GM12878 (cell line): ENCODE results near the gene C1RL. TPM values are rescaled to one million over a fixed set of nuclear protein-coding genes. Genes with fewer than 3 reads are reported as not detected.

Source experiments
- ATAC-seq: fragments of 200-7000 bp; cut with Tn5 transposase; 3 replicates; pipeline ENCODE4 v1.9.1; 2020; ENCODE audit warnings: mild to moderate bottlenecking, moderate library complexity
- BruUV-seq: library from RNA; stranded (reverse); fragments of 400-500 nt; replicated peaks from 2 replicates; lab custom pipeline; 2021; lab: Mats Ljungman, UMichigan
- CTCF ChIA-PET: fragments of 300-600 bp; sonication (Branson Sonifier 250); formaldehyde crosslinking; extraction: SDS; loops from one replicate; lab custom pipeline; 2021; ENCODE audit warnings: inconsistent platforms; lab: Yijun Ruan, JAX
- POLR2A ChIA-PET: fragments of 350-600 bp; formaldehyde crosslinking; extraction: SDS; loops from one replicate; lab custom pipeline; 2021; ENCODE audit warnings: inconsistent platforms; lab: Charles Lee
- RAD21 ChIA-PET: fragments of 300-600 bp; sonication (Branson Sonifier 250); formaldehyde crosslinking; loops from one replicate; lab custom pipeline; 2023; ENCODE audit warnings: antibody characterized with exemption; ENCODE audit not compliant: unreplicated experiment; lab: Charles Lee
- SMC1A ChIA-PET: fragments of 300-600 bp; sonication (Branson Sonifier 250); formaldehyde crosslinking; loops from one replicate; lab custom pipeline; 2023; ENCODE audit not compliant: unreplicated experiment, uncharacterized antibody; lab: Charles Lee
- DNase-seq: peaks from one replicate; pipeline ENCODE4 v3.0.0-alpha.2; 2011; ENCODE audit warnings: low read depth, low spot score
- FAIRE-seq: peaks from 3 replicates; lab custom pipeline; 2011; peaks lifted over from hg19 to GRCh38; lab: Jason Lieb, UNC
- H2AFZ ChIP-seq: 2 replicates; pipeline ENCODE4 v1.6.0; 2011; ENCODE audit warnings: low read depth, low read length, control low read depth; ENCODE audit not compliant: control insufficient read depth
- H3K27ac ChIP-seq: 2 replicates; pipeline ENCODE4 v1.5.1; 2011; ENCODE audit warnings: control low read depth; ENCODE audit not compliant: control insufficient read depth, insufficient read depth
- H3K27me3 ChIP-seq, 2 experiments: replicated peaks in 1 of 2; 2 replicates each; pipeline versions ENCODE4 v1.6.0 to v1.6.1; 2011; ENCODE audit warnings: low read length in 1 of 2; ENCODE audit not compliant: control insufficient read depth in 2 of 2, insufficient read depth in 2 of 2
- H3K36me3 ChIP-seq, 2 experiments: 2 replicates each; pipeline ENCODE4 v1.5.1; 2011; ENCODE audit warnings: low read length in 1 of 2; ENCODE audit not compliant: control insufficient read depth in 2 of 2, insufficient read depth in 2 of 2
- H3K4me1 ChIP-seq: 2 replicates; pipeline ENCODE4 v1.6.1; 2011; ENCODE audit warnings: mild to moderate bottlenecking, low read length, moderate library complexity, mixed read lengths; ENCODE audit not compliant: control insufficient read depth, insufficient read depth
- H3K4me2 ChIP-seq: 2 replicates; pipeline ENCODE4 v1.6.0; 2011; ENCODE audit warnings: control low read depth; ENCODE audit not compliant: control insufficient read depth, insufficient read depth
- H3K4me3 ChIP-seq: fragments of 200-600 bp; sonication (generic); 2 replicates; pipeline ENCODE4 v1.5.1; 2016
- H3K79me2 ChIP-seq: 2 replicates; pipeline ENCODE4 v1.6.0; 2011; ENCODE audit warnings: low read length; ENCODE audit not compliant: control insufficient read depth, insufficient read depth
- H3K9ac ChIP-seq: 2 replicates; pipeline ENCODE4 v1.8.0; 2011; ENCODE audit warnings: low read length, control low read depth, mixed read lengths; ENCODE audit not compliant: control insufficient read depth, insufficient read depth
- H3K9me3 ChIP-seq: replicated peaks from 3 replicates; pipeline ENCODE4 v1.5.1; 2011; ENCODE audit warnings: mild to moderate bottlenecking, low read length; ENCODE audit not compliant: control insufficient read depth, insufficient read depth
- H4K20me1 ChIP-seq: 2 replicates; pipeline ENCODE4 v1.6.0; 2011; ENCODE audit not compliant: control insufficient read depth, insufficient read depth
- BMI1 ChIP-seq: fragments of 450-650 bp; IDR thresholded peaks from 2 replicates; pipeline ENCODE4 v1.6.1; 2016; ENCODE audit warnings: mild to moderate bottlenecking, moderate library complexity, borderline replicate concordance
- NFYB ChIP-seq: IDR thresholded peaks from 2 replicates; pipeline ENCODE4 v1.6.1; 2011; ENCODE audit warnings: low read depth, mild to moderate bottlenecking, low read length, improper control_type of control experiment, moderate library complexity; ENCODE audit not compliant: insufficient read depth
- RB1 ChIP-seq: fragments of 450-650 bp; formaldehyde crosslinking; IDR thresholded peaks from 2 replicates; pipeline ENCODE4 v1.6.1; 2017; ENCODE audit warnings: mild to moderate bottlenecking, borderline replicate concordance
- TBL1XR1 ChIP-seq: IDR thresholded peaks from 2 replicates; pipeline ENCODE4 v1.6.1; 2012; ENCODE audit warnings: low read depth, low read length, improper control_type of control experiment
- ZNF592 ChIP-seq: fragments of 450-650 bp; IDR thresholded peaks from 2 replicates; pipeline ENCODE4 v1.6.1; 2017; ENCODE audit warnings: mild to moderate bottlenecking, moderate library complexity
- WGBS: methylation state at CpG from one replicate; pipeline ENCODE4 v1.1.6; 2016; ENCODE audit warnings: low lambda C conversion rate; ENCODE audit not compliant: insufficient replicate concordance, insufficient coverage; ENCODE audit errors: missing lambda C conversion rate; 5-methylcytosine and 5-hydroxymethylcytosine counted together
- in situ Hi-C: fragments of 300-500 bp; cut with MboI; formaldehyde crosslinking; loops from 9 replicates; pipeline ENCODE4 v1.14.3; 2018; ENCODE audit warnings: mixed read lengths
- intact Hi-C: fragments of 100-400 bp; cut with micrococcal nuclease; formaldehyde crosslinking; loops from one replicate; pipeline ENCODE4 v1.14.2; 2022; ENCODE audit not compliant: unreplicated experiment
- polyA plus RNA-seq, 11 experiments: library from polyadenylated mRNA; depleted of rRNA in 4 of 11; unstranded in 6 of 11; stranded (reverse) in 5 of 11; fragments of >200 nt; fragmentation: Nextera tagmentation in 4 of 11; fragmentation: Illumina TruSeq in 1 of 11; extraction: Ambion mirVana in 4 of 11; extraction: Trizol in 1 of 11; gene quantifications; 1 replicate in 1 of 11; 2 replicates in 10 of 11; pipeline versions ENCODE4 v1.2.1 to v1.2.3, GENCODE V29; 2011 to 2016; ENCODE audit warnings: inconsistent platforms in 2 of 11, missing spikeins in 2 of 11, low read depth in 1 of 11
- total RNA-seq, 4 experiments: library from RNA; depleted of rRNA in 3 of 4; stranded (reverse); fragments of >200 nt in 3 of 4; fragmentation: Illumina TruSeq in 1 of 4; extraction: Trizol in 1 of 4; gene quantifications; 2 replicates each; pipeline versions ENCODE4 v1.2.1 to v1.2.3, GENCODE V29; 2013 to 2021

C1RL gene
- total and polyA plus RNA-seq, 10 of the 15 experiments (the other 5 are each of a cell fraction or from before 2014, with no cell fraction given) = 1.3 to 12.8 (median 8.1) TPM

- H3K9me3 ChIP-seq = no peaks in the 10 kb centered on the region
- H3K4me1 ChIP-seq = peaks cover 13% of the 10 kb centered on the region
- ATAC-seq (no peak), DNase-seq (no peak), FAIRE-seq (no peak)
- intact Hi-C loops = no loop called here
- H3K79me2 ChIP-seq = no peaks in the 10 kb centered on the region
- TF ChIP-seq BMI1 (no peak), RB1 (no peak), TBL1XR1 (no peak), NFYB (no peak), ZNF592 (no peak)
- H3K4me2 ChIP-seq = no peak overlapping the region
- no peak overlapping the region for H3K4me3 ChIP-seq
- CTCF ChIA-PET = no interaction called here
- no peaks in the 10 kb centered on the region for H4K20me1 ChIP-seq
- H3K27me3 ChIP-seq = no peaks in the 10 kb centered on the region
- BruUV-seq = TSS peak; percentile 51
- no peak overlapping the region for H3K27ac ChIP-seq
- SMC1A ChIA-PET = no interaction called here
- WGBS = 93% methylated on average over 17 of the region's 17 CpGs
- POLR2A ChIA-PET = no interaction called here
- RAD21 ChIA-PET = no interaction called here
- no peak overlapping the region for H2AFZ ChIP-seq
- in situ Hi-C loops = no loop called here
- H3K36me3 ChIP-seq = no peaks in the 10 kb centered on the region; a peak in 2 of 4 replicates
- H3K9ac ChIP-seq = no peak overlapping the region
These were observed 19.1 kb upstream of the C1RL start for GRCh38 chr12:7127916-7128626.
